ENCODE measurements around the gene HADH.
"Not testable (repeated sequence)": the region's sequence is repeated elsewhere in the genome, so short reads cannot be mapped to it uniquely, and the experiment has no call there.

HADH gene

DNA sequence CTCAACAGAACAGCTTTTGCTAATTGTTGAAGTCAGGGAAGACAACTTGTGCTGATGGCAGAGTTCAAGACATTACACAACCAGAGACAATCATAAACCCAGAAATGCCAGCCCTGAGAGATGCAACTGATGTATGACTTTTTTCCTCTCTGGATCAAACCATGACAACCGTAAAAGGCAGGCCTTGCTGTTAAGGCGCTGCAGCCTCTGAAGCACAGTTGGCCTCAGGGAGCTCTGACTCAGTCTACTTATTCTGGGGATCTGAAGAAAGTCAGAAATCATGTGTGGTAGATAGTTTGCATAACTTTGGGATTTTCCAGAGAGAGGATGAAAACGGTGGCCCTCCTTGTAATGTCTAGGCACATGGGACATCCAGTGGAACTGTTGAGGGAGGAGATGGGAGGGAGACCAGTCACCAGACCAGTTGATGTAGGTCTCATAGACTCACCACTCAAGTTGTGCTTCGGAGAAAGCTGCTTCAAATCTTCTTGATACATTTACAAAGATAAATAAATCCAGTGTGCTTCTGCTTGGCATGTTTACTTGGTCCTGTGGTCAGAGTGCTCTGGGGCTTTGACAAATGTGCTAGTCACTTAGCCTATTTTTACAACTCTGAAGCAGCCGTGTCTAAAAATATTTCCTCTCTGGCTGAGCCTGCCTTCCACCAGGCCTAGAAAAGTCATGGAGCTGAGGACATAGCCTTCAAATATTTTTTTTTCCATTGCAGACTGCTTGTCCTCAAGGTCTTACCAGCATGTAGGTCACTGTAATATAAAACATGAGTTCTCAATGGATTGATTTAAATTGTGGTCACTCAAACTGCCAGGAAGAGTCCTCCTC lies 7.5 kb downstream of the HADH start:
- DNase-seq (ENCODE audit: low spot score): peak; percentile 75

DNA sequence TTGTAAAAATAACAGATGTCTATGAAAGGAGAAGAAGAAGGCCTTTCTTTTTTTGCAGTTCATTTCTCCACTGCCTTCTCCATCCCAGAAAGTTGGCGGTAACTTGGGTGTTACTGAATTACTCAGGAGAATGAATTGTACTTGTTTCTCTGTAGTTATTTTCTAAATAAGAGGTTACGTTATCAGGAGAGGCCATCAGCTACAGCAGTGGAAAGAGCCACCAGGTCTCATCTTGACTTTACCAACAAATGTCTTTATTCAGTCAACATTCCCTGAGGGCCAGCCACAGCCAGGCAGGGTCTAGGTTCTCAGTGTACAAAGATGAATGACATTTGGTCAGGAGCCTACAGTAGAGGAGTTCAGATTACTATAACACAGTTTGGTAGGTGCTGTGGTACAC lies 8.1 kb downstream of the HADH start:
- DNase-seq (ENCODE audit: low spot score): no peak

DNA sequence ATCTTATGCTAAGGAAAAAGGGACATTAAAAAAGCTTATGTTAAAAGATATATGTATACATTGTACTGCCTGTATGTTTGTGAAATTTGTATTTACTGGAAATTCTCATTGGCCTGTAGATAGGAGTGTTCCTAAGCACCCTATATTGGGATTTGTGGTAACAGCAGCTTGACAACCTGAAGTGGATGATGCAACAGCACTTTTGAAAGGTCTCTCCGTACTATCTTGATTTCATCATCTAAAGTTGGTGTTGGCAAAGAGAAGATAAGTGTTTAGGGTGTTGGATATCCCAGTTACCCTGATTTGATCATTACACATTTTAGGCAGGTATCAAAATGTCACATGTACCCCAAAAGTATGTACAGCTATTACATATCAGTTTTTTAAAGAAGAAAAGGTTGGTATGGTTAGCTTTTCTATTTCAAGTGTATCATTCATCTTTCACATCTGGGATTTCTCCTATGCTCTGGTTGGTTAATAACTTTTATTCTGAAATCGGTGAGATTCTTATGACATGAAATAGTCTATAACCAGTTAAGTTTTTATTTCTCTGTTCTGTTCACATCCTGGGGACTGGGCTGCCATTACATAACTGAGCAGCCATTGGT lies 10.3 kb downstream of the HADH start:
- DNase-seq (ENCODE audit: low spot score): no peak

DNA sequence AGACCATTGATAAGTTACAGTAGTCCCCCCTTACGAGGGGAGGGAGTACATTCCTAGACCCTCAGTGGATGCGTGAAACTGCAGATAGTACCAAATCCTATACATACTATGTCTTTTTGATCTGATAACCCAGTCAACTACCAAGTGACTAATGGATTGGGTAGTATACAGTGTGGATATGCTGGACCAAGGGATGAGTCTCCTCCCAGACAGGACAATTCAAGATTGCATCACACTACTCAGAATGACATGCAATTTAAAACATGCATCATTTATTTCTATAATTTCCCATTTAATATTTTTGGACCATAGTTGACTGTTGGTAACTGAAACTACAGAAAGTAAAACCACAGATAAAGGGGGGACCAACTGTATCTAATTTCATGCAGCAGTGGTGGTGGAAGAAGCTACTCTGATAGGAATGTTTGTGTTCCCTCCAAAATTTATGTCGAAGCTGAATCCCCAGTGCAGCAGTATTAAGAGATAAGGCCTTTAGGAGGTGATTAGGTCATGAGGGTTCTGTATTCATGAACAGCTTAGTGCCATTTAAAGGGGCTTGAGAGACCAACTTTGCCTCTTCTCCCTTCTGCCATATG lies 11.9 kb downstream of the HADH start:
- no peak for DNase-seq (ENCODE audit: low spot score)

DNA sequence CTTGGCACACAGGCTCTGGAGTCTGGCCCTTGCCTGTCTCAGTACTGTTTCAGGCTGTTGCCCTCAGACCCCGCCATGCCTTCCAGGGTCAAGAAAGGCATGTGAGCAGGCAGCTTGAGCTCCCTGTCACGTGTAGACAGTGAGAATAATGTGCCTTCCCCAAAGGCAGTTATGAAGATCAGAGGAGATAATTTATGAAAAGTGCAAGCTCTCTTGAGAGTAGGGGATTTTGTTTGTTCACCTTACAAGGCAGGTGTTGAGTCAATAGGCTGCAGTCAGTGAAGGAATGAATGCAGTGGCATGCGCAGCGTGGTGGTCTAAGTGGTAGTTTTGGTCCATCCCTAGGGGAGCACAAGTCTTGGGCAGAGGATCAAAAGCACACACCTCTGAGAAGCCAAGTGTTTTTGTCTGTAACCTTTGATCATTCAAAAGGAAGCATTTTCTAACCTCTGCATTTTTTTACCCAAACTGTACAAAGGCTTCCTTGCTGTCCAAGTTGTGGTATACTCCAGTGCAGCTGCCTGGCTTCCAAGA lies 14.4 kb downstream of the HADH start:
- no peak for DNase-seq (ENCODE audit: low spot score)

DNA sequence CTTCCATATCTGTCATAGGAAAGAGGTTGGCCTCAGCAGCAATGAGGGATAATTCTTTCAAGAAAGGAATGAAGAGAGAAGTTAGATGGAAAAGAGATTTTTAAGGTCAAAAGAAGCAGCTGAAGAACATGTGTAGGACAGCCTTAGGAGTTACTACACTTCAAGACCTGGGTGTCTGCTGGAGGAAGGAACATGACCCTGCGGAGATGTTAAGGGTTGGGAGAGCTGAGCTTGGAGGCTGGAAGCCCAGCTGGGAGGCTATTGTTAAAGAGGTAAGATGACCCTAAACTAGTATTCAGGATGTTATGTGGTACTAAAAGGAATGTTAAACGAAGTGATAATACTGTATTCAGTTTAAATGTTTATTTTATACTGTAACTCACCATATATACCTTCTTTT lies 15.0 kb downstream of the HADH start:
- DNase-seq (ENCODE audit: low spot score): no peak

DNA sequence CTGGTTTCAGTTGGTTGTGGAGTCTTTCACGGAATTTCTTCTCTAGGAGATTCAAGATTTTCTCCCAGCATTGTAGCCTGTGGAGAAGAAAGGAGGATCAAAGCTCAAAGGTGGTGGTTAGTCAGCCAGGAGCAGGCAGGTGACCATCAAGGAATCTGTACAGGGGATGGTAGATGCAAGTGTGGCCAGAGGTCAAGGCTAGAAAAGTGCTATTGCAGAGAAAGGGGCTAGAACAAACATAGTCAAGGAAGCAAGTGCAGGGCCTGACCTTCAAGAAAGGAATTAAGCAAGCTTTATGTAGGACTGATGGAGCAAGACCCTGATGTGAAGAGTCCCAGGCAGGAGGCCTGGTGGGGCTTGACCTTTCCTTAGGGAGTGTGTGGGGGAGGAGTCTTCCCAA lies 16.1 kb downstream of the HADH start:
- DNase-seq (ENCODE audit: low spot score): no peak

DNA sequence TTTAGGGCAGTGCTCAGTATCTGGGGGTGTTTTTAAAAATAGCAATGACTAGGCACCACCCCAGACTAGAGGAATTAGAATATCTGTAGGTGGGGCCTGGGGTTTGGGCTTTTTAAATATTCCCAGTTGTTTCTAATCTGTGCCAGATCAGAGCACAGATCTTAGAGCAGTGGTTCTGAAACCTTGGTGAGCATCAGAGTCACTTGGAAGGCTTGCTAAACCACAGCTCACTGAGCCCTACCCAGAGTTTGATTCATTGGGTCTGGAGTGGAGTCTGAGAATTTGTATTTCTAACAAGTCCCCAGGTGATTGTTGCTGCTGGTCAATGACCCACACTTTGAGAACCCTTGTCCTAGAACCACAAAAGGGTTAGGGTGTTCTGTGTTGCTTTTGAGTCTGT lies 16.7 kb downstream of the HADH start:
- DNase-seq (ENCODE audit: low spot score): no peak

DNA sequence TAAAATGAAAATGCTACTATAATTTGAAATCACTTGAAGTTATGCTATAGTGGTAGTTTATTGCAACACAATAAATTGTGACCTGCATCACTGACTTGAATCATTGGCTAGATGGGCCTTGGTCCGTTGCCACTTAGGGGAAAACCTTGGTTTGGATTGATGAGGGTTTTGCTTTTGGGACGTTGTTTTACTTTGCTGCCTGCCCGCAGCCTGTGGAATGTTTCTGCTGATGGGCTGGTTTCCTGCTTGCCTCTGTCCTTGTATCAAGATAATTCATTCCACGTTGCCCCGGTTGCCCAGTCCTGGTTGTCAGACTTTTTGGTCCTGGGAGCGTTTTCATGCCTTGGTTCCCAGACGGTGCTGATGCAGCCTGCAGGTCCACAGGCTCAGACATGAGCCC lies 18.3 kb downstream of the HADH start:
- no peak for DNase-seq (ENCODE audit: low spot score)

DNA sequence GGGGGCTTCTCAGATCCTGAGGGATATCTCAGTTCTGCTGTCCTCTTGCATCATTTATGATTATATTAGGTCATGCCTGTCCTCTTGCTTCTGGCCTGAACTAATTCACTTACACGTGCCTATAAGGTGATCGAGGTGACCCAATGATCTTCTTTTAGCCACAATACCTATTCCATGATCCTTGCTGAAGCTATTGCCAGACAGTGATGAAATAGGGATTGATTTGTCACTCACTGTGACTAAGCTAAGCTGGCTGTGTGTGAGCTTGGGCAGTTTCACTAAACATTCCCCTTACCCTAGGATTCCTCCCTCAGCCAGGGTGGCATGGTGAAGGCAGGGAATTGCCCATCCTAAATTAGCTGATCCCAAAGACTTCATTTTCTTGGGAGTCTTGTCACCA lies 19.0 kb downstream of the HADH start:
- DNase-seq (ENCODE audit: low spot score): peak; percentile 57

DNA sequence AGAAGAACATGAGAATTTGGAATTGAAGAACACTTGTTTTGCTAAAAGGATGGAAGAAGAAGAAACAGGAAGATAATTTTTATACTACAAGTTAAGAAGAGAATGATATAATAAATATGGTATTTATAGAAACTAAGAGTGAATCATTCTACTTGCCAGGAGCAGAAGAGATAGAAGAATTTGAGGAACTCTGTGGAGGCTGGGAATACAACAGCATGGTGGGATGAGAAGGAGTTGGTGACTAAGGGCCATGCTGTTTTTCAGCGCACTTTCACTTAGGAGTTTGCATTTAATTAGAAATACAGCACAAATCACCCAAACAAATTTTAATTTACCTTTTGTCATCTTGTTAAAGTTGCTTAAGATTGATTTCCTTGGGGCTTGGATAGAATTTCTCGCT lies 20.5 kb downstream of the HADH start:
- peak; percentile 70 for DNase-seq (ENCODE audit: low spot score)

DNA sequence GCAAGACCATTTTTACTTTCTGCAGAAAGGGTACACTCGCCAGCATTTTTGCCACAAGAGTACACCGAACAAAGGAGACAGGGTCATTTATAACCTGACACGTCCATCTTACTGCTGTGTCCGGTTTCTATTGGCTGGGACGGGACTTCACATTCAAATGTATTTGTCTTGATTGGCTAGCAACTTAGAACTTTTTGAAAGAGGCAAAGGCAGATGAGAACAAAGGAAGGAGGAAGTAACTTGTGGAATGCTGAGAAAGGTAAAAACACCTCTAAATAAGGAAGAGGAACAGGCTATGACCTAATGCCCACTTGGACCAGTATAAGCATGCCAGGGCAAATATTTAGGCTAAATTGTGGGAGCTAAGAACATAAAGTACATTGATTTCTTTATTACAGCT lies 22.7 kb downstream of the HADH start:
- not testable (repeated sequence) for DNase-seq (ENCODE audit: low spot score)

DNA sequence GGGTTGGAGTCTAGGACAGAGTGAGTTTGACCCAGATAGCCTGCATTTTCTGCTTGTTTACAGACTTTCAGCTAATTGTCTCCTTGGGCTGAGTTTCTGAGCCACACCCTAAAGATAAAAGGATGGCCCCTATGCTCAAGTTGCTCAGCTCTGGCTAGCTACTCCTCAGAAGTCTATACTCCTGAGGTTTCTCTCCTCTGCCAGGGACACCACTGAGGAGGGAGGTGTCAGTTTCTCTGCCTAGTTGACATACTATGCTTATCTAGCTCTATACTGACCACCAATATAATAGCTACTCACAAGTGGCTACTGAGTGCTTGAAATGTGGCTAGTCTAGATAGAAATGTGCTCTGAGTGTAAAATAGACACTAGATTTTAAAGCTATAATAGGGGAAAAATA lies 23.6 kb downstream of the HADH start:
- DNase-seq (ENCODE audit: low spot score): no peak

DNA sequence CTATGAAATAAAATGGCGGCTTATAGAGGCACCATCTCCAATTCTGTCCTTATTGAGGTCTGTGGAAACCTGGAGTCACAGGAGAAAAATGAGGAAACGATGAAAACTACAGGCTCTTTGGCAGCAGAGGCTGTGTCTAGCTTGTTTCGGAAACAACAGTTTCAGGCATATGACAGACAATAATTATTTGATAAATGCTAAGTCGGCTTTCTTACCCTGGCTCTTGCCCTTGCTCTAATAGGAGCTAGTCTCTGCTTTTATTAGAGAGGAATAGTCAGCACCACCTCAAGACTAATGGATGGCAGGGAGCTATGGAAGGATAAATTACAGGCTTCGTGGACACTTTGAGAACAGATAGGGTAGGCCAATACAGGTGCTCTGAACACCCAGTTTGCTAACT lies 24.3 kb downstream of the HADH start:
- DNase-seq (ENCODE audit: low spot score): no peak

DNA sequence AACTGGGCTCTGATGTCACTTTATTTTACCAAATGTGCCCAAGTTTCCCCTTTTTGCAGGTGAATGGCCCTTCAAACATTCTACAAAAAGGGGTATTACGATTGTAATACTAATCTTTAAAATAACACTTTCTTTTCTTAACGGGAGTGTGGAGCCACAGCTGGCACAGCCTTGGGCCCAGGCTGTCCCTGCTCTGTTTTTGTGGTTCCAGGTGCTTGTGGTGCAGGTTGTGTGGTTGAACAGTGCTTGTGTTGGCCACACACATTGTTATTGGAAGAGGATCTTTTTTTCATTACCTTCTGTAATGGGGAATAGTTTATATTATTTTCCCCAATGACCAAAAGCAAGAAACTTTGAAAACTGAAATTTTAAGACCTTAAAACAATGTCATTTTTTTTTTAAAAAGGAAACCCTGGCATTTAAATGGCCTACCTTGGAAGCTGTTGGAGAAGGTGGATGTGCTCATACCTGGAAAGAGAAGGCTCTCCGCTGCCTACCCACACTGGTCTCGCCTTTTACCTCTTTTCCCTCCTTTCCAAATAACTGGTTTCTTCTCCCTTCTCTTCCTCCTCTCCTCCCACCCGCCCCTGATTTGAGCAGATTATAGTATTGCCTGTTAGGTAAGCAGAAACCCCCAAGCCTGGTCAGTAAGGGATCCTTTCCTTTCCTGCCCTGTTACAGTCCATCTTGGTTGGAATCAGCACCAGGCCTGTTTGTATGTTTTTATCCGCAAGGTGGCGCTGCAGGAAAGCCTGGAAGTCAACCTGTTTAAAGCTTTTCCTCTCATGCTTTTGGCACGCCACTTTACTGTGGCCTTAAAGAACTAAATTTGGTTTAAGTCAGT lies 28.6 kb downstream of the HADH start:
- DNase-seq (ENCODE audit: low spot score): peak; percentile 84

DNA sequence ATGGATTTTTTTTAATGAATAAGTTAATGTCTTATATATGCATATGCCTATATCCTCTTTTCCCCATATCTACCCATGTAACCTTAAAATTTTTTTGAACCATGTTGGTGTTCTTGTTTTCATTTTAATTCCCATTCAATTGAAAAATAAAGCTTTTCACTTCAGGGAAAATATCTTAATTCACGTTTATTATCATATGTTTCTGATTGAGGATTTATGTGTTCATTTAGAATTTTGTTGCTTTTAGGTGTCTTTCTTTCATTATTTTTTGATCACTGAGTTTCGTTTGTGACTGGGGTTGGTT lies 29.1 kb downstream of the HADH start:
- DNase-seq (ENCODE audit: low spot score): no peak

DNA sequence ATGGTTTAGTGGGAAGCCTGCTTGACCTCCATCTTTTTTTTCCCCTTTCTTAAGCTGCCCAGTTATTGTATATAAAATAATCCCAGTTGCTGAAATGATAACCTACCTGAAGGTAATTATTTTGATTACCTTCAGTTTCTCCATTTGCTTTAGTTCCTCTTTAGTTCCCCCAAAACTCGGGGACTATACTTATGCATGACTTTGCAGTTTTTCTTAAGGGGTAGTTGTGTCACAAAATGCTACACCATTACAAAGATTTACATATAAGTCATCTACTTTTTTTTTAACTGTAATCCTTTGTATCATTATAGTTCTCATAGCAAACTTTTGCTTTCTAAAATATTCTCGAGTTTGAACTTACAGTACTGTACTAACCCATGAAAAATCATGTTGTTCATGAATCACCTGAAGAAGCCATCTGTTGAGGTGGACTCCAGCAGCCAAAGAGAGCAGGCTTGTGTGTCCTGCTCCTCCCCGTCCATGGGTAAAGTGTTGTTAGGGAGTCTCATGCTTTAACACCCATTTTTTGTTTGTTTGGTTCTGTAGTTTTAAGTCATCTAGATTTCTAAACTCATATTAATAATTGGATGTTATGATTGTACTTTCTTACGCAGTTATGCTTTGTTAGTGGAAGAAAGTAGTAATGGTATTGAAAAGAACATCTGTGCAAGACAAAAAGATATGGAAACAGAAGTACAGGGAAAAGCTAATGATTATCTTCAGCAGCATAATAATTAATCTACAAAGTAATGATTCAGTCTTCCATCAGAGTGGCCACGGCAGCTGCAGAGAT lies 34.6 kb downstream of the HADH start:
- no peak for DNase-seq (ENCODE audit: low spot score)

DNA sequence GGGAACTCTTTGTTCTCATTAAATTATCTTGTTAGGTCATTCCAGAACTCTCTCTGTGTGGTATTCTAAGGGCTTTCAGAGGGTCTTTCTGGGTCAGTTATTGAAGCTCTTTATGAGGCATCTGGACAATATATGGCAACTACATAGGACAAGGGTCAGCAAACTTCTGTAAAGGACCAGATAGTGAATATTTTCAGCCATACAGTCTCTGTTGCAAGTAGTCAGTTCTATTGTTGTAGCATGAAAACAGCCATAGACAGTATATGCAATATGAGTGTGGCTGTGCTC lies 35.1 kb downstream of the HADH start:
- DNase-seq (ENCODE audit: low spot score): no peak

DNA sequence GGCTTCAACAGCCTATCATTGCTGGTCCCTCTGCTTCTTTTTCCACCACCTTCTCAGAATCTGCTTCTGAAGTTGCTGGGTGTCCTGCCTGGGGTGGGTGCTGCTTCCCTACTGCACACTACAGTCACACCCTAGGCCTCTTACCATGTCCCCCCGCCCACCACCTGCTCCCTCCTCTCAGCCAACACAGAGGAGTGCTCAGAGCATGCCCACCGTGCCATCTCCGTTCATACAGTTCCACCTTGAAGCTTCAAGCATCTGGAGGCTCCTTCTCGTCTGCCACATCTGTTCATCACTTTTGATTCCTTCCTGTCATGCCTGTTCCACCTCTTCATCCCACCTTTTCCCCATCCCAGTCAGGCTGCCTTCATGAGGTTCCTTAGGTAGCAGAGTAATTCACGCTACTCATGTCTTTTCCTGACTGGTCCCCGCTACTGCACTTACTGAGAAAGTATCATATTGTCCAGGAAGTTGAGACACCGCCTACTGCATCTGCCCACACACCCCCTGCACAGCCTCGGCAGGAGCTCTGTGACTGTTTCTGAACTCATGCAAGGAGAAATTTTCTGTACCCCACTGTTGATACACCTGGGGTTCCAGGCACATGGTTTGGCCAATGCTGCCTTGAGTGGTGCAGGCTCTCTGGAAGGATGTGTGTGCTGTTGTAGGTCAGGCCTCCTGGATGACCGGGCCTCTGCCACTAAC lies 39.5 kb downstream of the HADH start:
- no peak for DNase-seq (ENCODE audit: low spot score)

DNA sequence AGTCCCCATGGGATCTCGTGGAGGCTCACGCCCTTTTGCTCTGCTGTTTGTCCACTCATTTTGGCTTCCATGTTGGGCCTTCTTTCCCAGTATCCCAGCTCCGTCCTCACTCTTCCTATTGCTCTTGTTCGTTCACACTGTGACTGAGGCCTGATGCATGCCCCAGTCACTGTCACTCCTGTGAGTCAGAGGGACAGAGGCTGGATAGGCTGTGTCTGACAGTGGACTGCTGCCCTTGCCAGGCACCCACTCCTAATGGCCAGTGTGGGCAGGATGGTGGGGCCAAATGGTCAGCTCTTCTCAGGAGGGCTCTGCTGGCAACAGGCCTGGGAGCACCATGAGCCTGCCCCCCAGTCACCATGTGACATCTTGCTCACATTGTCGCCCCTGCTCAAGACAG lies 40.0 kb downstream of the HADH start:
- peak; percentile 56 for DNase-seq (ENCODE audit: low spot score)

DNA sequence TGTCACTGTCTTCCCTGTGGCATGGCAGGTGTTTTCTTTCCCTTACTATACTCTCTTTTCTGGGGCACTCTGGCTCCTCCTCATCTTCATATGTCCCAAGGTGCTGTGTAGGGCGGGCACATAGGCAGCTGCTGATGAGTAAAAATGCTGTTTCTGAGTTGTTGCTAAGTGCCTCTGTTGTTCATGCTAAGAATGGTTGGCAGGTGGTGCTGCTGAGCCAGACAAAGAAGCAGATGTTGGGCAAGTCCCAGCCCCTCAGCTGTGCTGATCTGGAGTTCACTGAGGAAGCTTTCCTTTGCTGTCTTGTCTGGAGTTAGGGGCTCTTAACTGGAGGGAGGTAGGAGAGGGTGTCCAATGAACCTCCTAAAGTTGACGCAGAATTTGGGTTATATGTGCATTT lies 40.6 kb downstream of the HADH start:
- peak; percentile 81 for DNase-seq (ENCODE audit: low spot score)

Data from AG20443 (cell line).